Activated T-helper 1 cell treated with anti-CD3 and anti-CD28 coated beads, Interleukin-12 subunit alpha, Interleukin-12 subunit beta, Interleukin-2, Interleukin-4 antibody, amounts not matched to agents 30 ng/mL and 10 ng/mL and 1 ng/mL, durations not matched to agents 14 hours and 24 hours and 36 hours (primary cell): Measurements from ENCODE around the gene KCNG2. TPM values are rescaled to one million over a fixed set of nuclear protein-coding genes. Genes with fewer than 3 reads are reported as not detected.

Source experiments
- DNase-seq: peaks from one replicate; pipeline ENCODE4 v3.0.0; 2021; ENCODE audit warnings: low spot score
- H3K27ac Mint-ChIP-seq: one replicate; pipeline ENCODE4 v1.8.0; 2021; ENCODE audit warnings: mild to moderate bottlenecking, mixed read lengths
- H3K27me3 Mint-ChIP-seq: one replicate; pipeline ENCODE4 v1.8.0; 2022; ENCODE audit warnings: mild to moderate bottlenecking, moderate library complexity, mixed read lengths; ENCODE audit not compliant: insufficient read depth
- H3K36me3 Mint-ChIP-seq: one replicate; pipeline ENCODE4 v1.8.0; 2021; ENCODE audit warnings: low read depth, mixed read lengths
- H3K4me1 Mint-ChIP-seq: one replicate; pipeline ENCODE4 v1.8.0; 2021; ENCODE audit warnings: low read depth, mixed read lengths
- H3K4me3 Mint-ChIP-seq: one replicate; pipeline ENCODE4 v1.8.0; 2021; ENCODE audit warnings: mild to moderate bottlenecking, moderate library complexity, mixed read lengths
- H3K9me3 Mint-ChIP-seq: one replicate; pipeline ENCODE4 v1.8.0; 2021; ENCODE audit warnings: mixed read lengths
- intact Hi-C: fragments of 100-400 bp; cut with micrococcal nuclease; formaldehyde crosslinking; loops from one replicate; pipeline ENCODE4 v1.15.1; 2024
- total RNA-seq: library from RNA; stranded (reverse); gene quantifications from 2 replicates; pipeline ENCODE4 v1.2.3, GENCODE V29; 2022

The KCNG2 gene
- total RNA-seq, 1 donor from 2014 or later, result not detected

GRCh38 chr18:79800371-79801180 is 2.8 kb downstream of the KCNG2 start:
- Mint-ChIP-seq H3K4me1 (peaks cover 17% of the 10 kb centered on the region), H3K27ac (no peak overlapping the region), H3K9me3 (no peaks in the 10 kb centered on the region), H3K36me3 (peaks cover 2% of the 10 kb centered on the region), H3K4me3 (no peak overlapping the region), H3K27me3 (peaks cover 30% of the 10 kb centered on the region)
- intact Hi-C loops, result no loop called here
- DNase-seq, result no peak

GRCh38 chr18:79801217-79801616 is 3.5 kb downstream of the KCNG2 start:
- no peak overlapping the region for H3K4me3 Mint-ChIP-seq
- peaks cover 27% of the 10 kb centered on the region for H3K27me3 Mint-ChIP-seq
- H3K4me1 Mint-ChIP-seq, result peaks cover 18% of the 10 kb centered on the region
- no peak for DNase-seq
- intact Hi-C loops, result no loop called here
- no peak overlapping the region for H3K27ac Mint-ChIP-seq
- no peaks in the 10 kb centered on the region for H3K9me3 Mint-ChIP-seq
- peaks cover 2% of the 10 kb centered on the region for H3K36me3 Mint-ChIP-seq

- Mint-ChIP-seq H3K9me3 (no peaks in the 10 kb centered on the region), H3K4me3 (no peak overlapping the region), H3K27ac (no peak overlapping the region), H3K27me3 (peaks cover 23% of the 10 kb centered on the region), H3K36me3 (peaks cover 2% of the 10 kb centered on the region), H3K4me1 (peaks cover 18% of the 10 kb centered on the region)
- DNase-seq, result no peak
- intact Hi-C loops, result no loop called here
These were observed 3.9 kb downstream of the KCNG2 start for GRCh38 chr18:79801641-79802040.

GRCh38 chr18:79802298-79802697 is 4.6 kb downstream of the KCNG2 start:
- H3K4me1 Mint-ChIP-seq, result peaks cover 16% of the 10 kb centered on the region

GRCh38 chr18:79803611-79804051 is 5.9 kb downstream of the KCNG2 start:
- no peaks in the 10 kb centered on the region for H3K36me3 Mint-ChIP-seq
- no peak overlapping the region for H3K27ac Mint-ChIP-seq
- DNase-seq, result no peak
- H3K4me3 Mint-ChIP-seq, result no peak overlapping the region
- intact Hi-C loops, result no loop called here
- H3K9me3 Mint-ChIP-seq, result no peaks in the 10 kb centered on the region
- H3K27me3 Mint-ChIP-seq, result peaks cover 17% of the 10 kb centered on the region
- peaks cover 13% of the 10 kb centered on the region for H3K4me1 Mint-ChIP-seq

More at GRCh38 chr18:79802298-79802697, 4.6 kb downstream of the KCNG2 start:
- Mint-ChIP-seq H3K36me3 (peaks cover 1% of the 10 kb centered on the region), H3K27me3 (peaks cover 19% of the 10 kb centered on the region), H3K4me3 (no peak overlapping the region), H3K27ac (no peak overlapping the region), H3K9me3 (no peaks in the 10 kb centered on the region)
- DNase-seq, result no peak
- intact Hi-C loops, result no loop called here

- H3K4me1 Mint-ChIP-seq, result peaks cover 13% of the 10 kb centered on the region
- no peak for DNase-seq
These were observed 6.5 kb downstream of the KCNG2 start for GRCh38 chr18:79804130-79804787.

GRCh38 chr18:79805211-79805887 is 7.6 kb downstream of the KCNG2 start:
- peaks cover 5% of the 10 kb centered on the region for H3K4me1 Mint-ChIP-seq
- H3K27me3 Mint-ChIP-seq, result peaks cover 5% of the 10 kb centered on the region
- H3K9me3 Mint-ChIP-seq, result no peaks in the 10 kb centered on the region
- peak overlapping the region; percentile 1 for H3K27ac Mint-ChIP-seq
- intact Hi-C loops, result no loop called here
- H3K36me3 Mint-ChIP-seq, result no peaks in the 10 kb centered on the region
- H3K4me3 Mint-ChIP-seq, result no peak overlapping the region
- no peak for DNase-seq

More at GRCh38 chr18:79804130-79804787, 6.5 kb downstream of the KCNG2 start:
- H3K27me3 Mint-ChIP-seq, result peaks cover 12% of the 10 kb centered on the region
- intact Hi-C loops, result no loop called here
- no peak overlapping the region for H3K27ac Mint-ChIP-seq
- no peaks in the 10 kb centered on the region for H3K9me3 Mint-ChIP-seq
- H3K36me3 Mint-ChIP-seq, result no peaks in the 10 kb centered on the region
- H3K4me3 Mint-ChIP-seq, result no peak overlapping the region

- Mint-ChIP-seq H3K27me3 (peaks cover 4% of the 10 kb centered on the region), H3K4me3 (no peak overlapping the region), H3K4me1 (peaks cover 5% of the 10 kb centered on the region), H3K27ac (no peak overlapping the region), H3K9me3 (no peaks in the 10 kb centered on the region), H3K36me3 (no peaks in the 10 kb centered on the region)
- intact Hi-C loops, result no loop called here
- no peak for DNase-seq
These were observed 8.3 kb downstream of the KCNG2 start for GRCh38 chr18:79805926-79806487.

GRCh38 chr18:79806976-79807841 is 9.5 kb downstream of the KCNG2 start:
- peaks cover 5% of the 10 kb centered on the region for H3K4me1 Mint-ChIP-seq
- no peak for DNase-seq
- no peak overlapping the region for H3K4me3 Mint-ChIP-seq
- no peaks in the 10 kb centered on the region for H3K36me3 Mint-ChIP-seq
- intact Hi-C loops, result no loop called here
- peaks cover 2% of the 10 kb centered on the region for H3K27me3 Mint-ChIP-seq
- no peaks in the 10 kb centered on the region for H3K9me3 Mint-ChIP-seq
- no peak overlapping the region for H3K27ac Mint-ChIP-seq

GRCh38 chr18:79809482-79810192 is 11.9 kb downstream of the KCNG2 start:
- Mint-ChIP-seq H3K36me3 (no peaks in the 10 kb centered on the region), H3K4me3 (no peak overlapping the region), H3K9me3 (no peaks in the 10 kb centered on the region), H3K27ac (no peak overlapping the region), H3K27me3 (peaks cover 8% of the 10 kb centered on the region), H3K4me1 (peaks cover 5% of the 10 kb centered on the region)
- intact Hi-C loops, result no loop called here
- DNase-seq, result no peak

- DNase-seq, result no peak
- intact Hi-C loops, result no loop called here
- Mint-ChIP-seq H3K27ac (no peak overlapping the region), H3K27me3 (peaks cover 8% of the 10 kb centered on the region), H3K9me3 (no peaks in the 10 kb centered on the region), H3K36me3 (no peaks in the 10 kb centered on the region), H3K4me1 (no peaks in the 10 kb centered on the region), H3K4me3 (no peak overlapping the region)
These were observed 14.3 kb downstream of the KCNG2 start for GRCh38 chr18:79812052-79812451.

- Mint-ChIP-seq H3K4me1 (no peaks in the 10 kb centered on the region), H3K4me3 (no peak overlapping the region), H3K27ac (no peak overlapping the region), H3K36me3 (no peaks in the 10 kb centered on the region), H3K9me3 (no peaks in the 10 kb centered on the region), H3K27me3 (peaks cover 8% of the 10 kb centered on the region)
- no peak for DNase-seq
- intact Hi-C loops, result no loop called here
These were observed 16.6 kb downstream of the KCNG2 start for GRCh38 chr18:79814373-79814772.
